Kidney (tissue), 14 donors: ENCODE measurements around the gene DYRK2. TPM values are rescaled to one million over a fixed set of nuclear protein-coding genes. Genes with fewer than 3 reads are reported as not detected.

Source experiments
- DNase-seq, 5 donors: peaks; one replicate each; pipeline ENCODE4 v3.0.0-alpha.2; 2013 to 2020
- FAIRE-seq: peaks from 2 replicates; lab custom pipeline; 2012; peaks lifted over from hg19 to GRCh38; lab: Jason Lieb, UNC
- H3K27ac ChIP-seq, 2 donors: one replicate each; pipeline ENCODE4 v1.7.0; 2013; ENCODE audit warnings: low read depth in 2 of 2, low read length in 2 of 2, inconsistent platforms in 1 of 2
- H3K27me3 ChIP-seq: one replicate; pipeline ENCODE4 v1.7.1; 2013; ENCODE audit warnings: low read length, inconsistent platforms; ENCODE audit not compliant: control insufficient read depth, insufficient read depth
- H3K36me3 ChIP-seq, 3 donors: one replicate each; pipeline versions ENCODE4 v1.7.0 to v1.7.1; 2013; ENCODE audit warnings: low read length in 3 of 3, control low read depth in 1 of 3, inconsistent platforms in 1 of 3; ENCODE audit not compliant: insufficient read depth in 3 of 3, control insufficient read depth in 2 of 3
- H3K4me1 ChIP-seq, 3 donors: one replicate each; pipeline versions ENCODE4 v1.7.0 to v1.7.1; 2013; ENCODE audit warnings: low read length in 3 of 3, inconsistent platforms in 1 of 3, low read depth in 1 of 3; ENCODE audit not compliant: control insufficient read depth in 2 of 3, insufficient read depth in 2 of 3
- H3K4me3 ChIP-seq, 3 donors: one replicate each; pipeline versions ENCODE4 v1.7.0 to v1.8.1; 2013; ENCODE audit warnings: low read length in 3 of 3, control low read depth in 1 of 3, inconsistent platforms in 1 of 3
- H3K9ac ChIP-seq, 3 donors: one replicate each; pipeline versions ENCODE4 v1.7.0 to v1.7.1; 2013; ENCODE audit warnings: low read length in 3 of 3, control low read depth in 1 of 3, inconsistent platforms in 1 of 3
- H3K9me3 ChIP-seq, 3 donors: one replicate each; pipeline versions ENCODE4 v1.7.0 to v1.7.1; 2013; ENCODE audit warnings: low read length in 3 of 3, control low read depth in 1 of 3, inconsistent platforms in 1 of 3; ENCODE audit not compliant: control insufficient read depth in 2 of 3, insufficient read depth in 1 of 3
- intact Hi-C: fragments of 100-400 bp; cut with DNase I; formaldehyde crosslinking; loops from one replicate; pipeline ENCODE4 v1.11.1; 2022
- polyA plus RNA-seq: library from polyadenylated mRNA; stranded (reverse); fragments of 350-450 nt; fragmentation: Illumina TruSeq; extraction: RNeasy Lipid Tissue Mini Kit (QIAGEN cat#74804); gene quantifications from one replicate; pipeline ENCODE4 v1.2.3, GENCODE V29; 2014; ENCODE audit warnings: low read depth, low replicate concordance; ENCODE audit not compliant: insufficient read depth
- total RNA-seq: library from RNA; stranded (reverse); fragmentation: NEBNext Ultra II Directional; extraction: Animal tissue kit (Norgen Biotek cat#: 25700); gene quantifications from one replicate; pipeline ENCODE4 v1.2.1, GENCODE V29; 2021
- TF ChIP-seq, protein P1 (sequence below): IDR thresholded peaks from 3 replicates; pipeline ENCODE4 v1.5.1; 2012; ENCODE audit warnings: mild to moderate bottlenecking, moderate library complexity, borderline replicate concordance; ENCODE audit not compliant: insufficient read depth; ENCODE audit errors: extremely low read depth
- donor health status: control.
- donor health status: control.
- donor health status: control.
- donor health status: control.
- donor health status: control.
- donor health status: DM: yes; HTN: yes; CAD: no.
- donor health status: Normal renal cell carcinoma (clear cell type).

Gene DYRK2
- total and polyA plus RNA-seq, 2 donors from 2014 or later = 2.8 to 35.4 TPM

DNA sequence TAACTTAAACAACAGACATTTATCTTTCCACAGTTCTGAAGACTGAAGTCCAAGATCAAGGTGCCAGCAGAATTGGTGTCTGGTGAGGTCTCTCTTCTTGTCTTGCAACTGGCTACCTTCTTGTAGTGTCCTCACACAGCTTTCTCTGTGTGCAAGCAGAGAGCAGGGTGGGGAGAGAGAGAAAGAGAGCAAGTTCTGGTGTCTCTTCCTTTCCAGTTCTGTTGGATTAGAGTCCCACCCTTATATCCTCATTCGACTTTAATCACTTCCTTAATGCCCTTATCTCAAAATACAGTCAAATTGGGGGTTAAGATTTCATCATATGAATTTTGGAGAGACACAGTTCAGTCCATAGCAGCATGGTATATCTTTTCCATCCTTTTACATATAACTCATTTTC lies 40.8 kb downstream of the DYRK2 start:
- TF ChIP-seq, protein P1, sequence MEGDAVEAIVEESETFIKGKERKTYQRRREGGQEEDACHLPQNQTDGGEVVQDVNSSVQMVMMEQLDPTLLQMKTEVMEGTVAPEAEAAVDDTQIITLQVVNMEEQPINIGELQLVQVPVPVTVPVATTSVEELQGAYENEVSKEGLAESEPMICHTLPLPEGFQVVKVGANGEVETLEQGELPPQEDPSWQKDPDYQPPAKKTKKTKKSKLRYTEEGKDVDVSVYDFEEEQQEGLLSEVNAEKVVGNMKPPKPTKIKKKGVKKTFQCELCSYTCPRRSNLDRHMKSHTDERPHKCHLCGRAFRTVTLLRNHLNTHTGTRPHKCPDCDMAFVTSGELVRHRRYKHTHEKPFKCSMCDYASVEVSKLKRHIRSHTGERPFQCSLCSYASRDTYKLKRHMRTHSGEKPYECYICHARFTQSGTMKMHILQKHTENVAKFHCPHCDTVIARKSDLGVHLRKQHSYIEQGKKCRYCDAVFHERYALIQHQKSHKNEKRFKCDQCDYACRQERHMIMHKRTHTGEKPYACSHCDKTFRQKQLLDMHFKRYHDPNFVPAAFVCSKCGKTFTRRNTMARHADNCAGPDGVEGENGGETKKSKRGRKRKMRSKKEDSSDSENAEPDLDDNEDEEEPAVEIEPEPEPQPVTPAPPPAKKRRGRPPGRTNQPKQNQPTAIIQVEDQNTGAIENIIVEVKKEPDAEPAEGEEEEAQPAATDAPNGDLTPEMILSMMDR = no peak

DNA sequence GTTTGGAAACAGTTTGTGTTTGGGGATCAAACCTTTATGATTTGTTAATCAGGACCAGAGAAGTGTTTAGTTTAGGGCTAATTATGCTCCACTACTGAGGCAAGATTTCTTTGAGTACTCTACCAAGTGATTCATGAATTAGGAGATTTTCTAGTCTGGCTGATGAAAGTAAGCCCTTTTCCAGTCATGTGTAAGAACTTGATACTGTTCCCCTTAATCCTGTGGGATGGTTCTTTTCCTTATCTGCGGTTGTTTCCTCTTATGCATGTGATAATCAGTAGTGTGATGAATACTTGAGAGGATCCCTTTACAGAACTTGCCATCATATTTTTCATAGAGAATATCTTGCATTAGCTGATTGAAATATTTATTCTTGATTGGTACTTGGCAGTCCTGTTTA lies 42.1 kb downstream of the DYRK2 start:
- H3K4me1 ChIP-seq = no peaks in the 10 kb centered on the region
- no peak overlapping the region for H3K9ac ChIP-seq
- no peaks in the 10 kb centered on the region for H3K9me3 ChIP-seq
- DNase-seq = no peak
- intact Hi-C loops = no loop called here
- TF ChIP-seq, protein P1 = no peak
- no peaks in the 10 kb centered on the region for H3K36me3 ChIP-seq
- H3K4me3 ChIP-seq = no peak overlapping the region
- H3K27me3 ChIP-seq = no peaks in the 10 kb centered on the region
- no peak for FAIRE-seq
- no peak overlapping the region for H3K27ac ChIP-seq

More for the DNA sequence above, 40.8 kb downstream of the DYRK2 start:
- intact Hi-C loops = no loop called here
- no peak overlapping the region for H3K4me3 ChIP-seq
- H3K27me3 ChIP-seq = no peaks in the 10 kb centered on the region
- no peaks in the 10 kb centered on the region for H3K4me1 ChIP-seq
- FAIRE-seq (no peak), DNase-seq (no peak)
- no peaks in the 10 kb centered on the region for H3K9me3 ChIP-seq
- H3K27ac ChIP-seq = no peak overlapping the region
- H3K9ac ChIP-seq = no peak overlapping the region
- H3K36me3 ChIP-seq = no peaks in the 10 kb centered on the region

DNA sequence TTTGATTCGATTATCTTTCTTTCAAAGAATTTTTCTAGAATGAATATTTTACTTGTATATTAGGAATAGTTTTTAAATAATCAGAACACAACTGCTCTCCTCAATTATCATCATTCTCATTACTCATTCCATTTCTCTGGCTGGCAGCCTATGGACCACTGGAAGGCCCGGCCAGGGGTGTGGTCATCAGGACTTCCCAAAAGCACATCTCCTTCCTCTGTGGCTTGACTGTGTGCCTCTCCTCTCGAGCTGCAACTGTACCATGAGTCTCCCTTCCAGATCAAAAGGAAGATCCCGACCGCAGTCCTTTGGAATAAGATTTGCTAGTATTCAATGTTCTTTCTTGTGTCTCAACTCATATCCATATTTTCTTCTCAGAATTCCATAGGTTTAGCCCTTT lies 42.7 kb downstream of the DYRK2 start:
- no peaks in the 10 kb centered on the region for H3K27me3 ChIP-seq
- intact Hi-C loops = no loop called here

DNA sequence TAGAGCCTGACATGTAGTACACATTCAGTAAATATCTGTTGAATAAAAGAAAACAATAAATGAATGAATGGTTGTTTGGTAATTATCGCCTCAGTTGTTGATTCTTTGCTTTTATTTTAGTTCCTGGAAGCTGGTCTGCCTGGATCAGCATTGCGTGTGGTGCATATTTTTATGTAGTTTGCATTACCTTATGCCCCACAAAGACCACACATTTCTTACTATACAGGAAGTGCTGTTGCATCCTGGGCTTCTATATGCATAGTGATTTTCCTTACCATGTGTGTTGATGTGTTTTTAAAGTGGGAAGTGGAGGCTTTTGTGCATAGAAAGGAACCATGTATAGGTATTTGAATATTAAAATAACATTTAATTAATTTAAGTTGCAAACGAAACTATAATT lies 43.6 kb downstream of the DYRK2 start:
- Histone ChIP-seq H3K9ac (no peak overlapping the region), H3K4me1 (no peaks in the 10 kb centered on the region), H3K27ac (no peak overlapping the region), H3K27me3 (no peaks in the 10 kb centered on the region), H3K36me3 (no peaks in the 10 kb centered on the region), H3K9me3 (no peaks in the 10 kb centered on the region), H3K4me3 (no peak overlapping the region)
- DNase-seq = no peak
- no peak for FAIRE-seq
- TF ChIP-seq, protein P1 = no peak
- intact Hi-C loops = no loop called here

More for the DNA sequence above, 42.7 kb downstream of the DYRK2 start:
- no peak for FAIRE-seq
- no peaks in the 10 kb centered on the region for H3K4me1 ChIP-seq
- no peak overlapping the region for H3K9ac ChIP-seq
- no peaks in the 10 kb centered on the region for H3K9me3 ChIP-seq
- H3K27ac ChIP-seq = no peak overlapping the region
- DNase-seq = no peak
- no peak overlapping the region for H3K4me3 ChIP-seq
- no peaks in the 10 kb centered on the region for H3K36me3 ChIP-seq
- TF ChIP-seq, protein P1 = no peak
